Keratinocyte (primary cell): Measurements from ENCODE around the gene ANKFN1.

Experiments
- EZH2 ChIP-seq: IDR thresholded peaks from one replicate; pipeline ENCODE4 v1.6.1; 2012; ENCODE audit warnings: inconsistent platforms, mild to moderate bottlenecking, low read length, moderate library complexity
- TF ChIP-seq, protein P1 (sequence below), 3 experiments: IDR thresholded peaks in 1 of 3; conservative IDR thresholded peaks in 1 of 3; optimal IDR thresholded peaks in 1 of 3; 2 replicates in 2 of 3; 3 replicates in 1 of 3; pipeline versions ENCODE3 to v1.5.1; 2011; ENCODE audit warnings: low read length in 3 of 3, mild to moderate bottlenecking in 3 of 3, moderate library complexity in 2 of 3, control low read depth in 1 of 3, inconsistent platforms in 1 of 3; ENCODE audit not compliant: insufficient read depth in 2 of 3; ENCODE audit errors: extremely low read depth in 1 of 3

DNA sequence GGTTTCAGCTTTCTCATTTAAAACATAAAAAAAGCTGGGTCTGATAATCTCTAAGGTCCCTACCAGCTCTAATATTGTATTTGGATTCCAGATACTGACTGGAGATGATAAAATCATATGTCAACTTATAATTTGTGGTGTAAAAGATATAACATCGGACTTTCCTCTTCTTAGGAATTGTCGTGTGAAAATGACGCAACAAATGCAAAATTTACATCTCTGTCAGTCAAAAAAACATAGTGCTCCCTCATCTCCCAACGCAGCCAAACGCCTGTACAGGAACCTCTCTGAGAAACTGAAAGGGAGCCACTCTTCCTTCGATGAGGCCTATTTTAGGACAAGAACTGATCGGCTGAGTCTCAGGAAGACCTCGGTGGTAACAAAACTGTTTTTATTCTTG, 197.3 kb downstream of the ANKFN1 start:
- TF ChIP-seq, protein P1, sequence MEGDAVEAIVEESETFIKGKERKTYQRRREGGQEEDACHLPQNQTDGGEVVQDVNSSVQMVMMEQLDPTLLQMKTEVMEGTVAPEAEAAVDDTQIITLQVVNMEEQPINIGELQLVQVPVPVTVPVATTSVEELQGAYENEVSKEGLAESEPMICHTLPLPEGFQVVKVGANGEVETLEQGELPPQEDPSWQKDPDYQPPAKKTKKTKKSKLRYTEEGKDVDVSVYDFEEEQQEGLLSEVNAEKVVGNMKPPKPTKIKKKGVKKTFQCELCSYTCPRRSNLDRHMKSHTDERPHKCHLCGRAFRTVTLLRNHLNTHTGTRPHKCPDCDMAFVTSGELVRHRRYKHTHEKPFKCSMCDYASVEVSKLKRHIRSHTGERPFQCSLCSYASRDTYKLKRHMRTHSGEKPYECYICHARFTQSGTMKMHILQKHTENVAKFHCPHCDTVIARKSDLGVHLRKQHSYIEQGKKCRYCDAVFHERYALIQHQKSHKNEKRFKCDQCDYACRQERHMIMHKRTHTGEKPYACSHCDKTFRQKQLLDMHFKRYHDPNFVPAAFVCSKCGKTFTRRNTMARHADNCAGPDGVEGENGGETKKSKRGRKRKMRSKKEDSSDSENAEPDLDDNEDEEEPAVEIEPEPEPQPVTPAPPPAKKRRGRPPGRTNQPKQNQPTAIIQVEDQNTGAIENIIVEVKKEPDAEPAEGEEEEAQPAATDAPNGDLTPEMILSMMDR (optimal IDR thresholded peaks at IDR 0.05 in 1 of 3, IDR thresholded peaks at IDR 0.05 in 1 of 3, conservative IDR thresholded peaks at IDR 0.05 in 1 of 3; ENCODE audit: extremely low read depth in 1 of 3, insufficient read depth in 2 of 3, low read length in 3 of 3) = no peak
- no peak for TF ChIP-seq EZH2
